H9 (cell line): ENCODE data around the gene NARF. TPM values are rescaled to one million over a fixed set of nuclear protein-coding genes. Genes with fewer than 3 reads are reported as not detected.

Experiments used
- DNase-seq: peaks from one replicate; pipeline ENCODE4 v3.0.0-alpha.2; 2017
- H2AFZ ChIP-seq: one replicate; pipeline ENCODE4 v1.6.1; 2013; ENCODE audit warnings: mild to moderate bottlenecking, low read length, control low read depth, moderate library complexity
- H2AK5ac ChIP-seq: 2 replicates; pipeline ENCODE4 v1.6.1; 2013; ENCODE audit warnings: low read length, control low read depth, mixed read lengths; ENCODE audit not compliant: insufficient read length
- H2BK120ac ChIP-seq: one replicate; pipeline ENCODE4 v1.6.1; 2013; ENCODE audit warnings: low read depth, mild to moderate bottlenecking, low read length, control low read depth, inconsistent platforms; ENCODE audit not compliant: poor library complexity, severe bottlenecking
- H2BK12ac ChIP-seq: 2 replicates; pipeline ENCODE4 v1.6.1; 2013; ENCODE audit warnings: low read length, control low read depth, mixed read lengths, low read depth; ENCODE audit not compliant: insufficient read length
- H2BK15ac ChIP-seq: 2 replicates; pipeline ENCODE4 v1.6.1; 2013; ENCODE audit warnings: low read depth, low read length, control low read depth
- H2BK20ac ChIP-seq: one replicate; pipeline ENCODE4 v1.6.1; 2013; ENCODE audit warnings: low read depth, mild to moderate bottlenecking, low read length, control low read depth, inconsistent platforms; ENCODE audit not compliant: poor library complexity, severe bottlenecking
- H2BK5ac ChIP-seq: 2 replicates; pipeline ENCODE4 v1.6.1; 2013; ENCODE audit warnings: low read length, control low read depth, mixed read lengths; ENCODE audit not compliant: insufficient read length
- H3K14ac ChIP-seq: 2 replicates; pipeline ENCODE4 v1.6.1; 2013; ENCODE audit warnings: low read length, control low read depth; ENCODE audit not compliant: insufficient read depth
- H3K18ac ChIP-seq: 2 replicates; pipeline ENCODE4 v1.6.1; 2013; ENCODE audit warnings: low read depth, mild to moderate bottlenecking, mixed read lengths, low read length, control low read depth; ENCODE audit not compliant: insufficient read length
- H3K23ac ChIP-seq: 2 replicates; pipeline ENCODE4 v1.6.1; 2013; ENCODE audit warnings: low read length, control low read depth, mixed read lengths, low read depth; ENCODE audit not compliant: insufficient read length
- H3K23me2 ChIP-seq: 2 replicates; pipeline ENCODE4 v1.6.1; 2013; ENCODE audit warnings: low read depth, mild to moderate bottlenecking, mixed read lengths, low read length, control low read depth; ENCODE audit not compliant: insufficient read length, poor library complexity, severe bottlenecking
- H3K27ac ChIP-seq: 2 replicates; pipeline ENCODE4 v1.5.1; 2013; ENCODE audit warnings: low read length, control low read depth, mixed read lengths, low read depth; ENCODE audit not compliant: insufficient read length
- H3K27me3 ChIP-seq: 2 replicates; pipeline ENCODE4 v1.6.1; 2013; ENCODE audit warnings: low read length, control low read depth, inconsistent platforms; ENCODE audit not compliant: insufficient read depth
- H3K4ac ChIP-seq: 2 replicates; pipeline ENCODE4 v1.6.1; 2013; ENCODE audit warnings: low read depth, mild to moderate bottlenecking, control low read depth, inconsistent platforms, low read length, moderate library complexity
- H3K4me1 ChIP-seq: 2 replicates; pipeline ENCODE4 v1.6.1; 2013; ENCODE audit warnings: low read length, control low read depth, inconsistent platforms; ENCODE audit not compliant: insufficient read depth
- H3K4me2 ChIP-seq: 2 replicates; pipeline ENCODE4 v1.6.1; 2013; ENCODE audit warnings: low read length, control low read depth, mixed read lengths; ENCODE audit not compliant: insufficient read length, insufficient read depth
- H3K56ac ChIP-seq: 2 replicates; pipeline ENCODE4 v1.6.1; 2013; ENCODE audit warnings: low read depth, mild to moderate bottlenecking, mixed read lengths, low read length, control low read depth; ENCODE audit not compliant: insufficient read length
- H3K79me1 ChIP-seq: 2 replicates; pipeline ENCODE4 v1.6.1; 2013; ENCODE audit warnings: low read depth, mild to moderate bottlenecking, moderate library complexity, low read length, control low read depth, inconsistent platforms; ENCODE audit not compliant: insufficient read depth, poor library complexity, severe bottlenecking
- H3K79me2 ChIP-seq: 2 replicates; pipeline ENCODE4 v1.6.1; 2013; ENCODE audit warnings: low read length, control low read depth, inconsistent platforms; ENCODE audit not compliant: insufficient read depth
- H3K9ac ChIP-seq: 2 replicates; pipeline ENCODE4 v1.6.1; 2013; ENCODE audit warnings: low read length, control low read depth, mixed read lengths; ENCODE audit not compliant: insufficient read length; ENCODE audit errors: extremely low read depth
- H3K9me3 ChIP-seq: one replicate; pipeline ENCODE4 v1.6.1; 2013; ENCODE audit warnings: low read depth, low read length, inconsistent platforms; ENCODE audit not compliant: control insufficient read depth
- H3T11ph ChIP-seq: one replicate; pipeline ENCODE4 v1.6.1; 2013; ENCODE audit warnings: mild to moderate bottlenecking, low read length, control low read depth, inconsistent platforms
- H4K20me1 ChIP-seq: one replicate; pipeline ENCODE4 v1.6.1; 2013; ENCODE audit not compliant: control insufficient read depth, insufficient read length, insufficient read depth
- H4K5ac ChIP-seq: 2 replicates; pipeline ENCODE4 v1.6.1; 2013; ENCODE audit warnings: low read depth, mild to moderate bottlenecking, mixed read lengths, low read length, control low read depth; ENCODE audit not compliant: insufficient read length
- H4K8ac ChIP-seq: replicated peaks from 2 replicates; pipeline ENCODE4 v1.6.1; 2013; ENCODE audit warnings: low read length, control low read depth, mixed read lengths, low read depth; ENCODE audit not compliant: insufficient read length
- H4K91ac ChIP-seq: 2 replicates; pipeline ENCODE4 v1.6.1; 2013; ENCODE audit warnings: low read depth, mild to moderate bottlenecking, moderate library complexity, mixed read lengths, low read length, control low read depth; ENCODE audit not compliant: insufficient read length
- H3K27ac Mint-ChIP-seq, 3 experiments: 2 replicates in 2 of 3; 3 replicates in 1 of 3; pipeline ENCODE4 v1.8.0; 2020 to 2021; ENCODE audit warnings: mixed read lengths in 3 of 3, mild to moderate bottlenecking in 1 of 3, moderate library complexity in 1 of 3
- H3K27me3 Mint-ChIP-seq: 2 replicates; pipeline ENCODE4 v1.8.0; 2021; ENCODE audit warnings: low read depth, mild to moderate bottlenecking, moderate library complexity, mixed read lengths
- H3K36me3 Mint-ChIP-seq, 3 experiments: 2 replicates in 2 of 3; 3 replicates in 1 of 3; pipeline ENCODE4 v1.8.0; 2020 to 2021; ENCODE audit warnings: low read depth in 3 of 3, mixed read lengths in 3 of 3; ENCODE audit not compliant: insufficient read depth in 1 of 3
- H3K4me1 Mint-ChIP-seq, 2 experiments: 2 replicates each; pipeline ENCODE4 v1.8.0; 2020; ENCODE audit warnings: mixed read lengths in 2 of 2
- H3K4me3 Mint-ChIP-seq, 2 experiments: 2 replicates in 1 of 2; 3 replicates in 1 of 2; pipeline ENCODE4 v1.8.0; 2020 to 2021; ENCODE audit warnings: mild to moderate bottlenecking in 2 of 2, mixed read lengths in 2 of 2, moderate library complexity in 1 of 2
- H3K9me3 Mint-ChIP-seq, 2 experiments: 2 replicates in 1 of 2; 3 replicates in 1 of 2; pipeline ENCODE4 v1.8.0; 2020; ENCODE audit warnings: mild to moderate bottlenecking in 2 of 2, mixed read lengths in 2 of 2, moderate library complexity in 1 of 2
- WGBS: extraction: QIAGEN DNeasy Blood & Tissue Kit; methylation state at CpG from one replicate; pipeline ENCODE4 v1.1.7; 2013; ENCODE audit warnings: missing lambda C conversion rate, low lambda C conversion rate, mixed read lengths; ENCODE audit not compliant: insufficient read length; ENCODE audit errors: extremely low coverage; 5-methylcytosine and 5-hydroxymethylcytosine counted together
- total RNA-seq: library from RNA; stranded (reverse); gene quantifications from 2 replicates; pipeline ENCODE4 v1.2.1, GENCODE V29; 2021
- TF ChIP-seq, protein P1 (sequence below): fragments of 200-600 bp; sonication (generic); conservative IDR thresholded peaks from 3 replicates; pipeline ENCODE4 v1.8.0; 2021; ENCODE audit warnings: antibody characterized with exemption, mild to moderate bottlenecking

Gene NARF
- total RNA-seq, 1 experiment from 2014 or later, result 124 TPM

DNA sequence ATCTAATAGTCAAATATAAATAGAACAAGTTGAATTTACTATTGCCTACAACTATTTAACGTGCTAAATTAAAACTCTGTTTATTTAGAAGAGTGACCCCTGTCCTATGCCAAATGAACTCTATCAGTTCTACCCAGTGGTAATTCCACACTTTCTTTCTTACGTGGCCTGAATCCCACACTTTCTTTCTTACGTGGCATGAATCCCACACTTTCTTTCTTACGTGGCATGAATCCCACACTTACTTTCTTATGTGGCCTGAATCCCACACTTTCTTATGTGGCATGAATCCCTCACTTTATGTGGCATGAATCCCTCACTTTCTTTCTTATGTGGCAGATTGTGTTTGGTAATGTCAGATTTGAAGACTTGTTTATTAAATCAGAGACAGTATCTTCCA lies 67.2 kb downstream of the NARF start:
- Mint-ChIP-seq H3K4me3 (no peak overlapping the region), H3K27me3 (no peaks in the 10 kb centered on the region; the same call in 1 of the 2 replicates), H3K27ac (peak overlapping the region in 2 of 3 experiments; percentile 55 to 93; a peak in 2 of 7 replicates), H3K9me3 (peaks cover 0 to 3% of the 10 kb centered on the region in 2 experiments; a peak in 1 of 5 replicates), H3K36me3 (peaks cover 8 to 11% (median 10%) of the 10 kb centered on the region in 3 experiments; a peak in 6 of 7 replicates), H3K4me1 (peaks cover 30 to 47% of the 10 kb centered on the region in 2 experiments)
- Histone ChIP-seq H3T11ph (no peak overlapping the region), H3K27ac (no peak overlapping the region), H4K8ac (no peak overlapping the region), H4K91ac (no peak overlapping the region), H2BK5ac (no peak overlapping the region), H2BK120ac (no peak overlapping the region), H3K9ac (no peak overlapping the region), H4K5ac (no peak overlapping the region), H2BK15ac (no peak overlapping the region), H3K27me3 (no peaks in the 10 kb centered on the region), H3K4me1 (peaks cover 2% of the 10 kb centered on the region; the same call in 1 of the 2 replicates), H2AFZ (no peak overlapping the region), H2BK12ac (no peak overlapping the region), H2BK20ac (no peak overlapping the region), H3K79me2 (peaks cover 75% of the 10 kb centered on the region), H4K20me1 (peaks cover 3% of the 10 kb centered on the region), H3K79me1 (peaks cover 3% of the 10 kb centered on the region), H3K4ac (no peak overlapping the region), H3K56ac (no peak overlapping the region), H3K14ac (no peak overlapping the region), H3K23me2 (peaks cover 1% of the 10 kb centered on the region), H3K4me2 (no peak overlapping the region), H3K18ac (no peak overlapping the region), H2AK5ac (no peak overlapping the region), H3K9me3 (no peaks in the 10 kb centered on the region), H3K23ac (no peak overlapping the region)
- DNase-seq, result no peak
- WGBS, result no CpG with 5 or more reads among the region's 4 CpGs
- TF ChIP-seq, protein P1, sequence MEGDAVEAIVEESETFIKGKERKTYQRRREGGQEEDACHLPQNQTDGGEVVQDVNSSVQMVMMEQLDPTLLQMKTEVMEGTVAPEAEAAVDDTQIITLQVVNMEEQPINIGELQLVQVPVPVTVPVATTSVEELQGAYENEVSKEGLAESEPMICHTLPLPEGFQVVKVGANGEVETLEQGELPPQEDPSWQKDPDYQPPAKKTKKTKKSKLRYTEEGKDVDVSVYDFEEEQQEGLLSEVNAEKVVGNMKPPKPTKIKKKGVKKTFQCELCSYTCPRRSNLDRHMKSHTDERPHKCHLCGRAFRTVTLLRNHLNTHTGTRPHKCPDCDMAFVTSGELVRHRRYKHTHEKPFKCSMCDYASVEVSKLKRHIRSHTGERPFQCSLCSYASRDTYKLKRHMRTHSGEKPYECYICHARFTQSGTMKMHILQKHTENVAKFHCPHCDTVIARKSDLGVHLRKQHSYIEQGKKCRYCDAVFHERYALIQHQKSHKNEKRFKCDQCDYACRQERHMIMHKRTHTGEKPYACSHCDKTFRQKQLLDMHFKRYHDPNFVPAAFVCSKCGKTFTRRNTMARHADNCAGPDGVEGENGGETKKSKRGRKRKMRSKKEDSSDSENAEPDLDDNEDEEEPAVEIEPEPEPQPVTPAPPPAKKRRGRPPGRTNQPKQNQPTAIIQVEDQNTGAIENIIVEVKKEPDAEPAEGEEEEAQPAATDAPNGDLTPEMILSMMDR, result no peak
